ENCODE data around the gene PRRC2A.

The PRRC2A gene

DNA sequence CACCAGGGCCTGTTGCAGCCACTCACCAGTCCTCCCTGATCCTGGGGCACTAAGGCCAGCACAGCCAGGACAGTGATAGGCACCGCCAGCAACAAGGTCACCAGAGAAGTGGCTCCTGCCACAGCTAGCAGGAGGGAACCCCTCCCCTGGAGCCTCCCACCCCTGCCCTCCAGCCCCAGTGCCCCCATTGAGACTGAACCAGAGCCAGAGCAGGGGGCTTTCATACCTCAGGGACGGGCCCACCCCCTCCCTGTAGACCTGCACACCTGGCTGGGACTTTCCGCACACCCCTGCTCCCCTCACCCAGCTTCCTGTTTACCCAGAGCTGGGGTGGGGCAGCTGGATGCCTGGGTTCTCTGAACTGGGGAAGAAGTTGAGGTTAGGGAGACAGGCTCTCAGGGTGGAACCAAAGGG, 38.3 kb upstream of the PRRC2A start, which contains the start of gene LTB:
Gene LTB, minus strand, starts transcription at position 195 of the 414 bp plus-strand sequence. Its CDS starts 7 bp downstream, at position 188.
- H3K4me3 ChIP-seq (ENCODE audit: low read depth, low read length): peak within 1 kb of the TSS; percentile 86
- DNase-seq: no peak
- TF ChIP-seq, protein P1, sequence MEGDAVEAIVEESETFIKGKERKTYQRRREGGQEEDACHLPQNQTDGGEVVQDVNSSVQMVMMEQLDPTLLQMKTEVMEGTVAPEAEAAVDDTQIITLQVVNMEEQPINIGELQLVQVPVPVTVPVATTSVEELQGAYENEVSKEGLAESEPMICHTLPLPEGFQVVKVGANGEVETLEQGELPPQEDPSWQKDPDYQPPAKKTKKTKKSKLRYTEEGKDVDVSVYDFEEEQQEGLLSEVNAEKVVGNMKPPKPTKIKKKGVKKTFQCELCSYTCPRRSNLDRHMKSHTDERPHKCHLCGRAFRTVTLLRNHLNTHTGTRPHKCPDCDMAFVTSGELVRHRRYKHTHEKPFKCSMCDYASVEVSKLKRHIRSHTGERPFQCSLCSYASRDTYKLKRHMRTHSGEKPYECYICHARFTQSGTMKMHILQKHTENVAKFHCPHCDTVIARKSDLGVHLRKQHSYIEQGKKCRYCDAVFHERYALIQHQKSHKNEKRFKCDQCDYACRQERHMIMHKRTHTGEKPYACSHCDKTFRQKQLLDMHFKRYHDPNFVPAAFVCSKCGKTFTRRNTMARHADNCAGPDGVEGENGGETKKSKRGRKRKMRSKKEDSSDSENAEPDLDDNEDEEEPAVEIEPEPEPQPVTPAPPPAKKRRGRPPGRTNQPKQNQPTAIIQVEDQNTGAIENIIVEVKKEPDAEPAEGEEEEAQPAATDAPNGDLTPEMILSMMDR (IDR thresholded peaks at IDR 0.05; ENCODE audit: low read depth, low read length): no peak
- H3K9me3 ChIP-seq: no peaks in the 10 kb centered on the region
- no peaks in the 10 kb centered on the region for H3K36me3 ChIP-seq
- no peaks in the 10 kb centered on the region for H3K27me3 ChIP-seq
- no peaks in the 10 kb centered on the region for H3K4me1 ChIP-seq

DNA sequence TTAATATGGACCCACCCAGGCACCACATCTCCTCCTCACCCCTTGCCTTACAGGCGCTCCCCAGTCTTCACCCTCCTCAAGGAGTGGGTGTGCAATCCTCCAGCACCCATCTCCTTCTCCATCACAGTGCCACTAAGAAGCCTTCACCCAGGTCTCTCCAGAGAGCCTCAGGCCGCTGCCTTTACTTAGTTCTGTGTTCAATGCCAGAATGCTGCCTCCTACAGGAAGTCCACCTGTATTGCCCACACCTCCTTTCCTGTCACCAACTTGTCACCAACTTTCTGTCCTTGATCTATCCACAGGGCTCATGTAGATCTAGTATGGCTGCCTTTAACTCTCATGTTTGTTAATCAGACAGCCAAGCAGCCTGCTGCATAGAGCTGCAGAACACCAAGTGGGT, 35.0 kb upstream of the PRRC2A start:
- no peak for DNase-seq

DNA sequence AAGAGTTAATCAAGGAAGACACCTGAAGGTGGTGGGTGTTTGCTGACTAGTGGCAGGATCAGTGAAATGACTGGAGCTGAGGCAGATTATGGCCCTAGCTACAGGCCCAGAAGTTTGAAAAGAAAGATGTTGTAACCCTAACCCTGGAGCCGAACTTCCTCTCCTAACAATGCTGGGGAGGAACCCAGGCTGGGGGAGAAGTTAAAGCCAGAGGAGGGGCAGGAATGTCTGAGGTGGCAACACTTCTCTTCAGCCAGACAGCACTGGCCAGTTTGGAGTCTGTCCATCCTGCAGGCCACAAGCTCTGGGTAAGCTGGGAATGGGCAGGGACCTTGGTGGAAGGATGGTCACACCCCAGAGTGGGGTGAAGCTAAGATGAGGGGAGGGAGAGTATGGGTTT, 34.5 kb upstream of the PRRC2A start, which contains the start of gene LST1:
Gene LST1, plus strand, starts transcription at position 270 of the 400 bp plus-strand sequence. CDS start 1,023 bp downstream, outside the sequence.
- TF ChIP-seq, protein P1 (IDR thresholded peaks at IDR 0.05; ENCODE audit: low read depth, low read length): no peak
- Histone ChIP-seq H3K4me1 (peaks cover 13% of the 10 kb centered on the region), H3K36me3 (no peaks in the 10 kb centered on the region), H3K27me3 (no peaks in the 10 kb centered on the region), H3K9me3 (no peaks in the 10 kb centered on the region), H3K4me3 (ENCODE audit: low read depth, low read length) (no peak within 1 kb of the TSS)
- DNase-seq: no peak

More for the DNA sequence above, 35.0 kb upstream of the PRRC2A start:
- H3K27me3 ChIP-seq: no peaks in the 10 kb centered on the region
- H3K9me3 ChIP-seq: no peaks in the 10 kb centered on the region
- H3K36me3 ChIP-seq: no peaks in the 10 kb centered on the region
- H3K4me1 ChIP-seq: peaks cover 13% of the 10 kb centered on the region
- H3K4me3 ChIP-seq (ENCODE audit: low read depth, low read length): no peak overlapping the region
- TF ChIP-seq, protein P1 (IDR thresholded peaks at IDR 0.05; ENCODE audit: low read depth, low read length): peak; percentile 55

DNA sequence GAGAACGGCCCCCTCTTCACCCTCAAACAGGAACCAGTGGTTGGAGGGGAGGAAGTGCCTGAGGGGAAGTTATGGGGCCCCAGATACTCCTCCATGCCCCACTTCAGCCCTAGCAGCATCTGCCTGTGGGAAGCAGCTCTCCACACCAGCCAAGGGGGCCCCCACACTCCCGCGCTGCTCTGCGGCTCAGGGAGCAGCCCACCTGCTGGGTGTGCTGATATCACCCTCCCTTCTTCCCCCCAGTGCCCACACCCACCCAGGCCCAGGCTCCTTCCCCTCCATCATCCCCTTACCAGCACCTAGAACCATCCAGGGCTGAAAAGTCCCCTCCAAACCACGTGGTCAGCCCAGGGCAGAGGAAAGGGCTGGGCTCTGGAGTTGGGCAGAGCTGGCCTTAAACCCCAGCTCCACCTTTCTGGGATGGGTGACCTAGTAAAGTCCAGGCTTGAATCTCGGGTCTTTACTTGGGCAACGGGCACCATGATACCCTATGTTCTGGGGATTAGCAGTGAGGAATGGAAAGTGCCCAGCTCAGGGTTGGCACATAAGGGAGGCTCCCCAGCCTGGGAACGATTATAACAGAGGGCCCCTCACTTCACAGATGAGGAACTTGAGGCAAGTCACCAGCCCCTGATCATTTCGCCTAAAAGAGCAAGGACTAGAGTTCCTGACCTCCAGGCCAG, 33.8 kb upstream of the PRRC2A start:
- H3K36me3 ChIP-seq: no peaks in the 10 kb centered on the region
- no peaks in the 10 kb centered on the region for H3K9me3 ChIP-seq
- no peaks in the 10 kb centered on the region for H3K27me3 ChIP-seq
- TF ChIP-seq, protein P1 (IDR thresholded peaks at IDR 0.05; ENCODE audit: low read depth, low read length): no peak
- H3K4me1 ChIP-seq: peaks cover 13% of the 10 kb centered on the region
- no peak overlapping the region for H3K4me3 ChIP-seq (ENCODE audit: low read depth, low read length)
- no peak for DNase-seq

DNA sequence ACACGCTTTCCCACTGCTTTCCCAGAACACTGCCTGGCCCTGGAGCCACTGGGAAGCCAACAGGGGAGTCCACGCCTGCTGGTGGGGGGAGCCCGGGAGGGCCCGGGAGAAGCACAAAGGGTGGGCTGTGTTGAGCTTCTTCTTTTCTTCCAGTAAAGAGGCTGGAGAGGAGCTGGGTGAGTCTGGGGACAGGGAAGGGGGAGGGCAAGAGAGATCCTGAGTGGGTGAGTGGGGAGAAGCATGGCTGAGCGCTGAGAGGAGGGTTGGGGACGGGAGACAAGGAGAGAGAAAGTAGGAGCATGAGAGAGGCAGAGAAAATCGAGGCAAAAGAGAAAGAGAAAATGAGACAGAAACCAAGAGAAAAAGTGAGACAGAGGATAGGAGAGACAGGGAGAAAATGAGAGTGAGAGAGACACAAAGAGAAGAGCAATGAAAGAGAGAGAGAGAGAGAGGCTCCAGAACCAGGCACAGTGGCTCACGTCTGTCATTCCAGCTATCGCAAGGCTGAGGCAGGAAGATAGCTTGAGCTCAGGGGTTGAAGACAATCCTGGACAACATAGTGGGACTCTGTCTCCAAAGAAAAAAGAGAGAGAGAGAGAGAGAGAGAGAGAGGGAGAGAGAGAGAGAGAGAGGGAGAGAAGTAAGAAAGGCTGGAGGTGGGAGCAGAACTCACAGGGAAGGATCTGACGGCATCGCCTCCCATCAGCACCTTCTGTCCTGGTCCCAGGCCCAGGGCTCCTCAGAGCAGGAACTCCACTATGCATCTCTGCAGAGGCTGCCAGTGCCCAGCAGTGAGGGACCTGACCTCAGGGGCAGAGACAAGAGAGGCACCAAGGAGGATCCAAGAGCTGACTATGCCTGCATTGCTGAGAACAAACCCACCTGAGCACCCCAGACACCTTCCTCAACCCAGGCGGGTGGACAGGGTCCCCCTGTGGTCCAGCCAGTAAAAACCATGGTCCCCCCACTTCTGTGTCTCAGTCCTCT, 32.4 kb upstream of the PRRC2A start:
- Histone ChIP-seq H3K9me3 (no peaks in the 10 kb centered on the region), H3K27me3 (no peaks in the 10 kb centered on the region), H3K36me3 (no peaks in the 10 kb centered on the region), H3K4me3 (ENCODE audit: low read depth, low read length) (no peak overlapping the region), H3K4me1 (peaks cover 13% of the 10 kb centered on the region)
- no peak for DNase-seq
- TF ChIP-seq, protein P1 (IDR thresholded peaks at IDR 0.05; ENCODE audit: low read depth, low read length): no peak
